BJ (cell line): ENCODE data around the gene TTC7B. TPM values are rescaled to one million over a fixed set of nuclear protein-coding genes. Genes with fewer than 3 reads are reported as not detected.

Experiments
- CTCF ChIA-PET: fragments of 350-600 bp; formaldehyde crosslinking; extraction: SDS; loops from one replicate; lab custom pipeline; 2021; ENCODE audit warnings: antibody characterized with exemption, inconsistent platforms; lab: Yijun Ruan, JAX
- POLR2A ChIA-PET: fragments of 300-600 bp; sonication (Branson Sonifier 250); formaldehyde crosslinking; extraction: SDS; loops from one replicate; lab custom pipeline; 2021; ENCODE audit warnings: antibody characterized with exemption; lab: Charles Lee
- DNase-seq: peaks from one replicate; pipeline ENCODE4 v3.0.0-alpha.2; 2011; ENCODE audit warnings: low read depth
- H3K27me3 ChIP-seq: 2 replicates; pipeline ENCODE4 v1.6.0; 2011; ENCODE audit warnings: low read length; ENCODE audit not compliant: control insufficient read depth, insufficient read depth
- H3K36me3 ChIP-seq: 2 replicates; pipeline ENCODE4 v1.5.1; 2011; ENCODE audit warnings: low read length; ENCODE audit not compliant: control insufficient read depth, insufficient read depth
- H3K4me3 ChIP-seq: 2 replicates; pipeline ENCODE4 v1.5.1; 2011; ENCODE audit warnings: low read depth, mild to moderate bottlenecking, control low read depth, low read length
- CTCF ChIP-seq: IDR thresholded peaks from 2 replicates; pipeline ENCODE4 v1.5.1; 2011; ENCODE audit warnings: low read depth, mild to moderate bottlenecking, control low read depth, inconsistent platforms, low read length, moderate library complexity; ENCODE audit not compliant: insufficient read depth
- polyA plus RNA-seq: library from polyadenylated mRNA; depleted of rRNA; stranded (reverse); fragments of >200 nt; gene quantifications from 2 replicates; pipeline ENCODE4 v1.2.3, GENCODE V29; 2011

TTC7B gene
- polyA plus RNA-seq, 1 experiment, result 46.9 TPM

GRCh38 chr14:90785876-90786450, 30.3 kb downstream of the TTC7B start:
- no peak for TF ChIP-seq CTCF
- no peak overlapping the region for H3K4me3 ChIP-seq
- 0 out of 2 replicates have a peak, but pooled peaks cover 1% of the 10 kb centered on the region for H3K36me3 ChIP-seq
- H3K27me3 ChIP-seq, result no peaks in the 10 kb centered on the region
- CTCF ChIA-PET, result no interaction called here
- DNase-seq, result no peak
- POLR2A ChIA-PET, result no interaction called here

GRCh38 chr14:90785471-90785870, 30.8 kb downstream of the TTC7B start:
- no peak for DNase-seq
- ChIA-PET POLR2A (no interaction called here), CTCF (no interaction called here)
- no peak overlapping the region for H3K4me3 ChIP-seq
- TF ChIP-seq CTCF, result no peak
- H3K36me3 ChIP-seq, result 0 out of 2 replicates have a peak, but pooled peaks cover 1% of the 10 kb centered on the region
- no peaks in the 10 kb centered on the region for H3K27me3 ChIP-seq

- TF ChIP-seq CTCF, result no peak
- ChIA-PET POLR2A (no interaction called here), CTCF (interaction anchor here (1.0 kb wide), 1 partner anchor 11 kb away, joined by 3 read pairs; no protein-coding TSS in a partner anchor)
- no peak overlapping the region for H3K4me3 ChIP-seq
- H3K36me3 ChIP-seq, result 0 out of 2 replicates have a peak, but pooled peaks cover 1% of the 10 kb centered on the region
- no peak for DNase-seq
- no peaks in the 10 kb centered on the region for H3K27me3 ChIP-seq
Observed at GRCh38 chr14:90784621-90785270, 31.5 kb downstream of the TTC7B start.

- no peak for DNase-seq
- POLR2A ChIA-PET, result no interaction called here
- Histone ChIP-seq H3K4me3 (no peak overlapping the region), H3K27me3 (no peaks in the 10 kb centered on the region), H3K36me3 (0 out of 2 replicates have a peak, but pooled peaks cover 1% of the 10 kb centered on the region)
- CTCF ChIA-PET, result interaction anchor here (0.6 to 1.7 kb wide), 3 partner anchors 12 to 60 kb away, joined by 3 to 5 read pairs (median 3); no protein-coding TSS in a partner anchor
- no peak for TF ChIP-seq CTCF
Observed at GRCh38 chr14:90783344-90783743, 32.9 kb downstream of the TTC7B start.

GRCh38 chr14:90782892-90783291, 33.3 kb downstream of the TTC7B start:
- ChIA-PET CTCF (interaction anchor here (0.6 to 1.7 kb wide), 3 partner anchors 11 to 60 kb away, joined by 3 to 5 read pairs (median 5); no protein-coding TSS in a partner anchor), POLR2A (no interaction called here)
- Histone ChIP-seq H3K27me3 (no peaks in the 10 kb centered on the region), H3K4me3 (no peak overlapping the region), H3K36me3 (peaks cover 1% of the 10 kb centered on the region; the same call in 1 of the 2 replicates)
- no peak for TF ChIP-seq CTCF
- no peak for DNase-seq
